ENCODE measurements around the gene SRPK2.

The SRPK2 gene

DNA sequence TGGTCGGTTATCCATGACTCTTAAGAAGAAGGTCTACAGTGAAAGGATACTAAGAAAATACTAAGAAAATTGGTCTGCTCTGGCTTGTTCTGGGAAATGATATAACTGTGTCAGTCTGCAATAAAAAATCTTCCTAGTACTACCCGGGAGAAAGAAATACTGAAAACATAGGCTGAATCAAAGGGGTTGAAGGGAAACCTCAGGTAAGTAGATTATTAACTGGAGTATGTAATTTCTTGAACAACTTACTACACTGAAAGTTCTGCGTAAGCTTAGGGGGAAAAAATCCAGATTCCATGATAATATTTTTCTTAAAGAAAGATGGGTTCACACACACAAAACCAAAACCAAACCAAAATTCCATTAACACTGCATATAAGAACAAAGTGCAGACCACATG lies 231.4 kb downstream of the SRPK2 start (continued):
- TF ChIP-seq, protein P1, sequence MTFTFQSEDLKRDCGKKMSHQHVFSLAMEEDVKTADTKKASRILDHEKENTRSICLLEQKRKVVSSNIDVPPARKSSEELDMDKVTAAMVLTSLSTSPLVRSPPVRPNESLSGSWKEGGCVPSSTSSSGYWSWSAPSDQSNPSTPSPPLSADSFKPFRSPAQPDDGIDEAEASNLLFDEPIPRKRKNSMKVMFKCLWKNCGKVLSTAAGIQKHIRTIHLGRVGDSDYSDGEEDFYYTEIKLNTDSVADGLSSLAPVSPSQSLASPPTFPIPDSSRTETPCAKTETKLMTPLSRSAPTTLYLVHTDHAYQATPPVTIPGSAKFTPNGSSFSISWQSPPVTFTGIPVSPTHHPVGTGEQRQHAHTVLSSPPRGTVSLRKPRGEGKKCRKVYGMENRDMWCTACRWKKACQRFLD (tag by site-specific recombination; IDR thresholded peaks at IDR 0.05): no peak
- TF ChIP-seq, protein P2, sequence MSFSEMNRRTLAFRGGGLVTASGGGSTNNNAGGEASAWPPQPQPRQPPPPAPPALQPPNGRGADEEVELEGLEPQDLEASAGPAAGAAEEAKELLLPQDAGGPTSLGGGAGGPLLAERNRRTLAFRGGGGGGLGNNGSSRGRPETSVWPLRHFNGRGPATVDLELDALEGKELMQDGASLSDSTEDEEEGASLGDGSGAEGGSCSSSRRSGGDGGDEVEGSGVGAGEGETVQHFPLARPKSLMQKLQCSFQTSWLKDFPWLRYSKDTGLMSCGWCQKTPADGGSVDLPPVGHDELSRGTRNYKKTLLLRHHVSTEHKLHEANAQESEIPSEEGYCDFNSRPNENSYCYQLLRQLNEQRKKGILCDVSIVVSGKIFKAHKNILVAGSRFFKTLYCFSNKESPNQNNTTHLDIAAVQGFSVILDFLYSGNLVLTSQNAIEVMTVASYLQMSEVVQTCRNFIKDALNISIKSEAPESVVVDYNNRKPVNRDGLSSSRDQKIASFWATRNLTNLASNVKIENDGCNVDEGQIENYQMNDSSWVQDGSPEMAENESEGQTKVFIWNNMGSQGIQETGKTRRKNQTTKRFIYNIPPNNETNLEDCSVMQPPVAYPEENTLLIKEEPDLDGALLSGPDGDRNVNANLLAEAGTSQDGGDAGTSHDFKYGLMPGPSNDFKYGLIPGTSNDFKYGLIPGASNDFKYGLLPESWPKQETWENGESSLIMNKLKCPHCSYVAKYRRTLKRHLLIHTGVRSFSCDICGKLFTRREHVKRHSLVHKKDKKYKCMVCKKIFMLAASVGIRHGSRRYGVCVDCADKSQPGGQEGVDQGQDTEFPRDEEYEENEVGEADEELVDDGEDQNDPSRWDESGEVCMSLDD (tag by site-specific recombination; IDR thresholded peaks at IDR 0.05): no peak
- no peak for TF ChIP-seq ZNF341 (tag by site-specific recombination; IDR thresholded peaks at IDR 0.05; ENCODE audit: low read depth)

DNA sequence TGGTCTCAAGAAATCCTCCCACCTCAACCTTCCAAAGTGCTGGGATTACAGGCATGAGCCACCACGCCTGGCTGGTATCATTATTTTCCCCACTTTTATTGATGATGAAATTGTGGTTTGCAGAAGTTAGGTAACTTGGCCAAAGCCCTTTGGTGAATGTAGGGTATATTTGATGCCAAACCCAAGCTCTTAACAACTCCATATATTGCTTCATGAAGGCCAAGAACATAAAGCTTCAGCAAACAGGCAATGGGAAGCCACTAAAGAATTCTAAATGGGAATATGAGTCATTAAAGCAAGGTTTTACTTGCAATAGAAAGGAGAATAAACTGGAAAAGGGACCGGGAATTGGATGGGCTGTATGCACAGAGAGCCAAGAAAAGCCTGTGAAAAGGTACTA lies 232.0 kb downstream of the SRPK2 start:
- TF ChIP-seq, protein P3, sequence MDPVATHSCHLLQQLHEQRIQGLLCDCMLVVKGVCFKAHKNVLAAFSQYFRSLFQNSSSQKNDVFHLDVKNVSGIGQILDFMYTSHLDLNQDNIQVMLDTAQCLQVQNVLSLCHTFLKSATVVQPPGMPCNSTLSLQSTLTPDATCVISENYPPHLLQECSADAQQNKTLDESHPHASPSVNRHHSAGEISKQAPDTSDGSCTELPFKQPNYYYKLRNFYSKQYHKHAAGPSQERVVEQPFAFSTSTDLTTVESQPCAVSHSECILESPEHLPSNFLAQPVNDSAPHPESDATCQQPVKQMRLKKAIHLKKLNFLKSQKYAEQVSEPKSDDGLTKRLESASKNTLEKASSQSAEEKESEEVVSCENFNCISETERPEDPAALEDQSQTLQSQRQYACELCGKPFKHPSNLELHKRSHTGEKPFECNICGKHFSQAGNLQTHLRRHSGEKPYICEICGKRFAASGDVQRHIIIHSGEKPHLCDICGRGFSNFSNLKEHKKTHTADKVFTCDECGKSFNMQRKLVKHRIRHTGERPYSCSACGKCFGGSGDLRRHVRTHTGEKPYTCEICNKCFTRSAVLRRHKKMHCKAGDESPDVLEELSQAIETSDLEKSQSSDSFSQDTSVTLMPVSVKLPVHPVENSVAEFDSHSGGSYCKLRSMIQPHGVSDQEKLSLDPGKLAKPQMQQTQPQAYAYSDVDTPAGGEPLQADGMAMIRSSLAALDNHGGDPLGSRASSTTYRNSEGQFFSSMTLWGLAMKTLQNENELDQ (tag by site-specific recombination; IDR thresholded peaks at IDR 0.05; ENCODE audit: low read depth): no peak
- TF ChIP-seq, protein P4, sequence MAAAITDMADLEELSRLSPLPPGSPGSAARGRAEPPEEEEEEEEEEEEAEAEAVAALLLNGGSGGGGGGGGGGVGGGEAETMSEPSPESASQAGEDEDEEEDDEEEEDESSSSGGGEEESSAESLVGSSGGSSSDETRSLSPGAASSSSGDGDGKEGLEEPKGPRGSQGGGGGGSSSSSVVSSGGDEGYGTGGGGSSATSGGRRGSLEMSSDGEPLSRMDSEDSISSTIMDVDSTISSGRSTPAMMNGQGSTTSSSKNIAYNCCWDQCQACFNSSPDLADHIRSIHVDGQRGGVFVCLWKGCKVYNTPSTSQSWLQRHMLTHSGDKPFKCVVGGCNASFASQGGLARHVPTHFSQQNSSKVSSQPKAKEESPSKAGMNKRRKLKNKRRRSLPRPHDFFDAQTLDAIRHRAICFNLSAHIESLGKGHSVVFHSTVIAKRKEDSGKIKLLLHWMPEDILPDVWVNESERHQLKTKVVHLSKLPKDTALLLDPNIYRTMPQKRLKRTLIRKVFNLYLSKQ (tag by site-specific recombination; IDR thresholded peaks at IDR 0.05; ENCODE audit: borderline replicate concordance): no peak
- TF ChIP-seq KLF10 (tag by site-specific recombination; IDR thresholded peaks at IDR 0.05): no peak
- TF ChIP-seq ZNF423 (tag by site-specific recombination; IDR thresholded peaks at IDR 0.05): no peak
- TF ChIP-seq ZNF830 (tag by site-specific recombination; IDR thresholded peaks at IDR 0.05; ENCODE audit: low read depth): no peak
- H3K36me3 ChIP-seq (ENCODE audit: control insufficient read depth in 2 of 2, insufficient read depth in 1 of 2, low read length in 2 of 2): peaks cover 0 to 3% of the 10 kb centered on the region in 2 experiments; a peak in 2 of 3 replicates
- no peaks in the 10 kb centered on the region for H3K4me1 ChIP-seq (ENCODE audit: control insufficient read depth, insufficient read depth, low read length)
- H3K9me3 ChIP-seq (ENCODE audit: control insufficient read depth, insufficient read depth, low read depth, low read length): no peaks in the 10 kb centered on the region
- POLR2A ChIA-PET: no interaction called here
- H3K27ac ChIP-seq (ENCODE audit: extremely low read depth, low read depth, low read length): no peak overlapping the region
- CTCF ChIA-PET: interaction anchor here (0.7 kb wide), 1 partner anchor 8 kb away, joined by 3 read pairs; no protein-coding TSS in a partner anchor
- no peak overlapping the region for H3K4me3 ChIP-seq (ENCODE audit: low read depth, low read length)

DNA sequence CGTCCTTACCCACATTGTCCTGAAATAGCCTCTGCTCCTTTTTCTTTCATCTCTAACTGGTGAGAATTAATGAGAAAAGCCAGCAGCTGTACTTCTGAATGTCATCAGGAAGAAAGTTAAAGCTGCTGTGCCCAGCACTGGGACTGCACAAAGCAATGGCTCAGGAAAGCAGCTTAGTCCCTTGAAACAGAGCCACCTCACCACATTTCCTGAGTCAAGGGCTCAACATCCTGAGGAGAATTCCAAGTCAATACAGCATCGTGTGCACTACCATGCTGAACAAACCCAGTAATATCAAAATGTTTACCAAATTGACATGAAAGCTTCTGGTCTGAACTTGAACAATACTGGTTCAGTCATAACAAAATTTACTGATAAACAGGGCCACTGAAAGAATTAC lies 234.6 kb downstream of the SRPK2 start:
- no peaks in the 10 kb centered on the region for H3K9me3 ChIP-seq (ENCODE audit: control insufficient read depth, insufficient read depth, low read depth, low read length)
- H3K4me3 ChIP-seq (ENCODE audit: low read depth, low read length): no peak overlapping the region
- TF ChIP-seq ZNF292 (tag by site-specific recombination; IDR thresholded peaks at IDR 0.05; ENCODE audit: borderline replicate concordance, low read depth) (no peak), SP2 (tag by site-specific recombination; IDR thresholded peaks at IDR 0.05) (no peak)
- H3K36me3 ChIP-seq (ENCODE audit: control insufficient read depth in 2 of 2, insufficient read depth in 1 of 2, low read length in 2 of 2): no peaks in the 10 kb centered on the region; a peak in 1 of 3 replicates
- no peak overlapping the region for H3K27ac ChIP-seq (ENCODE audit: extremely low read depth, low read depth, low read length)
- no peaks in the 10 kb centered on the region for H3K4me1 ChIP-seq (ENCODE audit: control insufficient read depth, insufficient read depth, low read length)
- ChIA-PET POLR2A (no interaction called here), CTCF (interaction anchor here (0.5 to 2.3 kb wide), 2 partner anchors 170 to 276 kb away, joined by 3 to 6 read pairs; no protein-coding TSS in a partner anchor)

DNA sequence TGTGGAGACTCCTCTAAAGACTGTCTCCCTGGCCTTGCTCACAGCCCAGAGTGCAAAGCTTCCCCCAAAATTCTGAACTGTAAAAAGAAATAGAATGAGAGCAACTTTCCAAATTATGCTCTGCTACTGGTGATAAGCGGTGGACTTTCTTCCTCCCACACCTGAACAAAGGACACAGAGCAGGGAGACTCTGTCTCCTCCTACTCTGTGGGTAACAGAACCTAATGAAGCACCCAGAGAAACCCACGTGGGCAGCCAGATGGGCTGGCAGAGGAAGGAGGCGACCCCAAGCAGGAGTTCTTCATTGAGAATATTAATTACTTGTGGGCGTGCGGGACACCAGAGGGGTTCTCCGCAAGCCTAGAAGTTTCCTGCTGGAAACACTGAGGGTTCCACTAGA lies 235.2 kb downstream of the SRPK2 start:
- Histone ChIP-seq H3K9me3 (ENCODE audit: control insufficient read depth, insufficient read depth, low read depth, low read length) (no peaks in the 10 kb centered on the region), H3K4me3 (ENCODE audit: low read depth, low read length) (no peak overlapping the region), H3K4me1 (ENCODE audit: control insufficient read depth, insufficient read depth, low read length) (no peaks in the 10 kb centered on the region), H3K36me3 (ENCODE audit: control insufficient read depth in 2 of 2, insufficient read depth in 1 of 2, low read length in 2 of 2) (no peaks in the 10 kb centered on the region), H3K27ac (ENCODE audit: extremely low read depth, low read depth, low read length) (no peak overlapping the region)
- CTCF ChIA-PET: interaction anchor here (0.8 to 2.3 kb wide), 5 partner anchors 12 to 276 kb away, joined by 3 to 6 read pairs (median 3); no protein-coding TSS in a partner anchor
- TF ChIP-seq YY2 (tag by site-specific recombination; IDR thresholded peaks at IDR 0.05): no peak
- peak; percentile 40; the same call in 1 of the 2 replicates for TF ChIP-seq EGR2 (tag by site-specific recombination; IDR thresholded peaks at IDR 0.05; ENCODE audit: low read depth)
- peak; percentile 46 for TF ChIP-seq ZFHX2 (tag by site-specific recombination; conservative IDR thresholded peaks at IDR 0.05)
- TF ChIP-seq KLF9 (tag by site-specific recombination; IDR thresholded peaks at IDR 0.05; ENCODE audit: low read depth): no peak
- POLR2A ChIA-PET: no interaction called here

Measured in HEK293 (cell line).